SK-N-SH (cell line): ENCODE measurements around the gene RASL12.

Experiments
- CHD2 ChIP-seq: fragments of 150-350 bp; IDR thresholded peaks from 2 replicates; pipeline ENCODE4 v1.6.1; 2018; ENCODE audit warnings: low read length; ENCODE audit not compliant: partially characterized antibody
- EP300 ChIP-seq, 2 experiments: IDR thresholded peaks; 2 replicates each; pipeline versions ENCODE4 v1.4.0 to v1.6.1; 2012; ENCODE audit warnings: borderline replicate concordance in 1 of 2, low read depth in 1 of 2, low read length in 1 of 2
- FOXM1 ChIP-seq: IDR thresholded peaks from 2 replicates; pipeline ENCODE4 v1.4.0; 2012; ENCODE audit warnings: low read depth, mild to moderate bottlenecking
- JUND ChIP-seq: IDR thresholded peaks from 2 replicates; pipeline ENCODE4 v1.4.0; 2012
- NRF1 ChIP-seq: IDR thresholded peaks from 2 replicates; pipeline ENCODE4 v1.6.1; 2012; ENCODE audit warnings: low read depth, mild to moderate bottlenecking, low read length
- POLR2AphosphoS5 ChIP-seq: IDR thresholded peaks from 2 replicates; pipeline ENCODE4 v1.6.1; 2012; ENCODE audit warnings: low read depth, low read length
- RAD21 ChIP-seq: IDR thresholded peaks from 2 replicates; pipeline ENCODE4 v1.6.1; 2012; ENCODE audit warnings: mild to moderate bottlenecking, low read length
- RCOR1 ChIP-seq: fragments of 150-350 bp; IDR thresholded peaks from 2 replicates; pipeline ENCODE4 v1.6.1; 2017; ENCODE audit warnings: antibody characterized with exemption, low read length
- TF ChIP-seq, protein P1 (sequence below): fragments of 200-600 bp; sonication (generic); IDR thresholded peaks from 2 replicates; pipeline ENCODE4 v1.6.1; 2017; ENCODE audit warnings: antibody characterized with exemption, mild to moderate bottlenecking, moderate library complexity

GRCh38 chr15:65068403-65068788 is 605 bp upstream of the RASL12 start:
- TF ChIP-seq RCOR1 (no peak), EP300 (IDR thresholded peaks at IDR 0.05; ENCODE audit: borderline replicate concordance in 1 of 2, low read depth in 1 of 2, low read length in 1 of 2) (no peak), JUND (no peak), NRF1 (no peak), POLR2AphosphoS5 (no peak), FOXM1 (no peak), CHD2 (no peak), RAD21 (no peak)
- TF ChIP-seq, protein P1, sequence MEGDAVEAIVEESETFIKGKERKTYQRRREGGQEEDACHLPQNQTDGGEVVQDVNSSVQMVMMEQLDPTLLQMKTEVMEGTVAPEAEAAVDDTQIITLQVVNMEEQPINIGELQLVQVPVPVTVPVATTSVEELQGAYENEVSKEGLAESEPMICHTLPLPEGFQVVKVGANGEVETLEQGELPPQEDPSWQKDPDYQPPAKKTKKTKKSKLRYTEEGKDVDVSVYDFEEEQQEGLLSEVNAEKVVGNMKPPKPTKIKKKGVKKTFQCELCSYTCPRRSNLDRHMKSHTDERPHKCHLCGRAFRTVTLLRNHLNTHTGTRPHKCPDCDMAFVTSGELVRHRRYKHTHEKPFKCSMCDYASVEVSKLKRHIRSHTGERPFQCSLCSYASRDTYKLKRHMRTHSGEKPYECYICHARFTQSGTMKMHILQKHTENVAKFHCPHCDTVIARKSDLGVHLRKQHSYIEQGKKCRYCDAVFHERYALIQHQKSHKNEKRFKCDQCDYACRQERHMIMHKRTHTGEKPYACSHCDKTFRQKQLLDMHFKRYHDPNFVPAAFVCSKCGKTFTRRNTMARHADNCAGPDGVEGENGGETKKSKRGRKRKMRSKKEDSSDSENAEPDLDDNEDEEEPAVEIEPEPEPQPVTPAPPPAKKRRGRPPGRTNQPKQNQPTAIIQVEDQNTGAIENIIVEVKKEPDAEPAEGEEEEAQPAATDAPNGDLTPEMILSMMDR = no peak
